Large intestine (tissue), 3 donors: ENCODE data around the gene KIF15. TPM values are rescaled to one million over a fixed set of nuclear protein-coding genes. Genes with fewer than 3 reads are reported as not detected.
"Not testable (repeated sequence)": the region's sequence is repeated elsewhere in the genome, so short reads cannot be mapped to it uniquely, and the experiment has no call there.

ENCODE experiments used
- DNase-seq, 2 donors: peaks; one replicate each; pipeline versions ENCODE4 v3.0.0 to v3.0.0-alpha.2; 2013
- H3K27ac ChIP-seq: one replicate; pipeline ENCODE4 v1.5.1; 2013; ENCODE audit warnings: low read length
- H3K27me3 ChIP-seq: 2 replicates; pipeline ENCODE4 v1.6.1; 2013; ENCODE audit warnings: low read length; ENCODE audit not compliant: control insufficient read depth, insufficient read depth
- H3K36me3 ChIP-seq: 2 replicates; pipeline ENCODE4 v1.6.1; 2013; ENCODE audit warnings: low read length; ENCODE audit not compliant: control insufficient read depth, insufficient read depth
- H3K4me1 ChIP-seq: one replicate; pipeline ENCODE4 v1.6.1; 2013; ENCODE audit warnings: low read length; ENCODE audit not compliant: control insufficient read depth, insufficient read depth
- H3K4me3 ChIP-seq: one replicate; pipeline ENCODE4 v1.5.1; 2013; ENCODE audit warnings: low read length
- H3K9me3 ChIP-seq: one replicate; pipeline ENCODE4 v1.6.1; 2013; ENCODE audit warnings: mild to moderate bottlenecking, low read depth, low read length, moderate library complexity; ENCODE audit not compliant: control insufficient read depth
- WGBS: methylation state at CpG from one replicate; pipeline ENCODE4 v1.1.5; 2013; ENCODE audit warnings: low lambda C conversion rate; ENCODE audit not compliant: insufficient coverage; 5-methylcytosine and 5-hydroxymethylcytosine counted together
- polyA plus RNA-seq: library from polyadenylated mRNA; unstranded; fragments of 120-200 nt; gene quantifications from one replicate; pipeline ENCODE4 v1.2.1, GENCODE V29; 2013

Gene KIF15
- polyA plus RNA-seq, 1 donor = 7.6 TPM

- 51% methylated on average over 5 of the region's 5 CpGs for WGBS
- no peak overlapping the region for H3K27ac ChIP-seq
- H3K27me3 ChIP-seq = no peaks in the 10 kb centered on the region
- peaks cover 9% of the 10 kb centered on the region for H3K36me3 ChIP-seq
- H3K4me3 ChIP-seq = peak overlapping the region; percentile 99
- no peaks in the 10 kb centered on the region for H3K4me1 ChIP-seq
- no peak for DNase-seq
- peaks cover 32% of the 10 kb centered on the region for H3K9me3 ChIP-seq
These were observed 1.1 kb downstream of the KIF15 start for GRCh38 chr3:44762690-44763089.

- Histone ChIP-seq H3K27me3 (no peaks in the 10 kb centered on the region), H3K36me3 (peaks cover 6% of the 10 kb centered on the region), H3K9me3 (peaks cover 21% of the 10 kb centered on the region), H3K4me1 (no peaks in the 10 kb centered on the region), H3K4me3 (no peak overlapping the region), H3K27ac (no peak overlapping the region)
- DNase-seq = no peak
These were observed 2.7 kb downstream of the KIF15 start for GRCh38 chr3:44764248-44764647.

- WGBS = 100% methylated on average over 1 of the region's 1 CpG
- H3K27me3 ChIP-seq = no peaks in the 10 kb centered on the region
- H3K36me3 ChIP-seq = no peaks in the 10 kb centered on the region
- no peak overlapping the region for H3K27ac ChIP-seq
- DNase-seq = no peak
- no peaks in the 10 kb centered on the region for H3K4me1 ChIP-seq
- no peak overlapping the region for H3K4me3 ChIP-seq
- H3K9me3 ChIP-seq = peaks cover 17% of the 10 kb centered on the region
These were observed 10.0 kb downstream of the KIF15 start for GRCh38 chr3:44771424-44772098.

GRCh38 chr3:44772099-44772442 lies 10.5 kb downstream of the KIF15 start:
- DNase-seq = no peak
- Histone ChIP-seq H3K9me3 (peaks cover 17% of the 10 kb centered on the region), H3K27ac (no peak overlapping the region), H3K4me3 (no peak overlapping the region), H3K4me1 (no peaks in the 10 kb centered on the region), H3K27me3 (no peaks in the 10 kb centered on the region), H3K36me3 (no peaks in the 10 kb centered on the region)
- WGBS = no CpG with 5 or more reads among the region's 1 CpG

- Histone ChIP-seq H3K36me3 (peaks cover 8% of the 10 kb centered on the region), H3K9me3 (no peaks in the 10 kb centered on the region), H3K27ac (no peak overlapping the region), H3K4me1 (no peaks in the 10 kb centered on the region), H3K27me3 (no peaks in the 10 kb centered on the region), H3K4me3 (no peak overlapping the region)
- WGBS = 96% methylated on average over 3 of the region's 4 CpGs
- no peak for DNase-seq
These were observed 21.3 kb downstream of the KIF15 start for GRCh38 chr3:44782891-44783290.

- 100% methylated on average over 1 of the region's 4 CpGs for WGBS
- no peak overlapping the region for H3K27ac ChIP-seq
- DNase-seq = no peak
- H3K4me3 ChIP-seq = no peak overlapping the region
- no peaks in the 10 kb centered on the region for H3K9me3 ChIP-seq
- H3K36me3 ChIP-seq = peaks cover 8% of the 10 kb centered on the region
- no peaks in the 10 kb centered on the region for H3K4me1 ChIP-seq
- H3K27me3 ChIP-seq = no peaks in the 10 kb centered on the region
These were observed 33.6 kb downstream of the KIF15 start for GRCh38 chr3:44795197-44795596.

GRCh38 chr3:44802011-44802410 lies 40.4 kb downstream of the KIF15 start:
- peaks cover 10% of the 10 kb centered on the region for H3K36me3 ChIP-seq
- DNase-seq = no peak
- no peaks in the 10 kb centered on the region for H3K27me3 ChIP-seq
- no peak overlapping the region for H3K27ac ChIP-seq
- WGBS = 100% methylated on average over 1 of the region's 2 CpGs
- H3K4me1 ChIP-seq = no peaks in the 10 kb centered on the region
- no peaks in the 10 kb centered on the region for H3K9me3 ChIP-seq
- H3K4me3 ChIP-seq = no peak overlapping the region

- Histone ChIP-seq H3K9me3 (no peaks in the 10 kb centered on the region), H3K4me1 (no peaks in the 10 kb centered on the region), H3K36me3 (peaks cover 8% of the 10 kb centered on the region), H3K4me3 (no peak overlapping the region), H3K27ac (no peak overlapping the region), H3K27me3 (no peaks in the 10 kb centered on the region)
- WGBS = 100% methylated on average over 1 of the region's 2 CpGs
- no peak for DNase-seq
These were observed 41.7 kb downstream of the KIF15 start for GRCh38 chr3:44803298-44803697.

GRCh38 chr3:44805960-44806359 lies 44.4 kb downstream of the KIF15 start:
- Histone ChIP-seq H3K27ac (no peak overlapping the region), H3K4me3 (no peak overlapping the region)

GRCh38 chr3:44814751-44815150 lies 53.2 kb downstream of the KIF15 start:
- peaks cover 5% of the 10 kb centered on the region for H3K36me3 ChIP-seq
- WGBS = 100% methylated on average over 1 of the region's 6 CpGs
- H3K27me3 ChIP-seq = no peaks in the 10 kb centered on the region

More at GRCh38 chr3:44805960-44806359, 44.4 kb downstream of the KIF15 start:
- Histone ChIP-seq H3K4me1 (no peaks in the 10 kb centered on the region), H3K9me3 (no peaks in the 10 kb centered on the region), H3K27me3 (no peaks in the 10 kb centered on the region), H3K36me3 (peaks cover 7% of the 10 kb centered on the region)
- no CpG with 5 or more reads among the region's 2 CpGs for WGBS
- DNase-seq = no peak

GRCh38 chr3:44816334-44816733 lies 54.7 kb downstream of the KIF15 start:
- not testable (repeated sequence) for H3K4me1 ChIP-seq, H3K36me3 ChIP-seq, DNase-seq, H3K27ac ChIP-seq, H3K27me3 ChIP-seq, H3K9me3 ChIP-seq, H3K4me3 ChIP-seq
- WGBS = no CpG with 5 or more reads among the region's 2 CpGs

More at GRCh38 chr3:44814751-44815150, 53.2 kb downstream of the KIF15 start:
- no peaks in the 10 kb centered on the region for H3K9me3 ChIP-seq
- DNase-seq = no peak
- no peak overlapping the region for H3K4me3 ChIP-seq
- no peak overlapping the region for H3K27ac ChIP-seq
- no peaks in the 10 kb centered on the region for H3K4me1 ChIP-seq
